Activated naive CD8-positive, alpha-beta T cell (primary cell): ENCODE measurements around the gene SNCB.
"Not testable (repeated sequence)": the region's sequence is repeated elsewhere in the genome, so short reads cannot be mapped to it uniquely, and the experiment has no call there.

ENCODE experiments used
- H3K27ac Mint-ChIP-seq: one replicate; pipeline ENCODE4 v1.8.0; 2021; ENCODE audit warnings: mixed read lengths
- H3K27me3 Mint-ChIP-seq: one replicate; pipeline ENCODE4 v1.8.0; 2021; ENCODE audit warnings: mixed read lengths
- H3K36me3 Mint-ChIP-seq: one replicate; pipeline ENCODE4 v1.8.0; 2021; ENCODE audit warnings: mixed read lengths
- H3K4me1 Mint-ChIP-seq: one replicate; pipeline ENCODE4 v1.8.0; 2021; ENCODE audit warnings: low read depth, mixed read lengths
- H3K4me3 Mint-ChIP-seq: one replicate; pipeline ENCODE4 v1.8.0; 2021; ENCODE audit warnings: mild to moderate bottlenecking, mixed read lengths
- H3K9me3 Mint-ChIP-seq: one replicate; pipeline ENCODE4 v1.8.0; 2021; ENCODE audit warnings: low read depth, mixed read lengths

Gene SNCB

DNA sequence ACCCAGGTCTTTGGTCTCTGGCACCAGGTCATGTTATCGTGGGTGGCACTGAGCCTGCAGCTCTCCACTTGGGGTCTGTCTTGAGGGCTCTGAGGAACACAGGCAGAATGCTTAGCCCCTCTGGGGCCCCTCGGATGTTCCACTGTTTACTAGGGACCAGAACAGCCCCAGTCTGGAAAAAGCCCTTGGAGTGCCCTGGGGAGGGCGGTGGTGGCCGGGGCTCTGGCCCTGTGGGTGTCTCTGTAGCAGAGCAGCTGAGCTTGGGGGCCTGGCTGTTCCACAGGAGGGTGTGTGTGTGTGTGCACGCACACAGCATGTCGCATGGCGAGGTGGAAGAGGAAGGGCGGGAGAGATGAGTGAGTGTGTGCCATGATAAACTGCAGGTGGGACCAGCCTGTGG lies 35.8 kb downstream of the SNCB start:
- H3K27me3 Mint-ChIP-seq = peaks cover 2% of the 10 kb centered on the region
- H3K36me3 Mint-ChIP-seq = no peaks in the 10 kb centered on the region
- no peak overlapping the region for H3K27ac Mint-ChIP-seq
- no peak overlapping the region for H3K4me3 Mint-ChIP-seq
- no peaks in the 10 kb centered on the region for H3K9me3 Mint-ChIP-seq
- H3K4me1 Mint-ChIP-seq = peaks cover 4% of the 10 kb centered on the region

DNA sequence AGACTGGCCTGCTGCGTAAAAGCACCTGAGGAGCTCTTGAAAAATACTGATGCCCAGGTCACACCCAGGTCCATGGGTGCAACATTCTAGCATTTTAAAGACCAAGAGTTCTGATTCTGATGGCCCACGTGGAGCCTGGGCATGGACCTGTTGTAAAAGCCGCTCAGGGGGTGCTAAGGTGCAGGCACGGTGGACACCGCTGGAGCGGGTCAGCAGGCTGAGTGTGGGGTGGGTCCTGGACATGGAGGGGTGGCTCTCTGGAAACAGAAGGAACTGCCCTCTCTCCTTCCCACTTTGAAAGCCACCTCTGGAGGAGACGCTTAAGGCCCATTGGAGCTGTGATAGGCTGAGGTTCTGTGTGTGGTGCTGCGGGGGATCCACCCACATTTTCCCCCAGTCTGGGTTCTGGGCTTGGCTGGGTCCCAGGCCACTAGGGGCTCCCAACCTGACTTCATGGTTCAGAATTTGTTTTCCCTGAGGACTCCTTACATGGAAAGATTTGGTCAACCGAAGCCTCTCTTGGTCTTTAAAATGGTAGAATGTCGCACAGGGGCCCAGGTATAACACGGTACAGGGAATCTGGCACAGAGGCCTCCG lies 37.0 kb downstream of the SNCB start:
- no peak overlapping the region for H3K4me3 Mint-ChIP-seq
- H3K36me3 Mint-ChIP-seq = no peaks in the 10 kb centered on the region
- H3K27ac Mint-ChIP-seq = no peak overlapping the region
- peaks cover 4% of the 10 kb centered on the region for H3K4me1 Mint-ChIP-seq
- H3K27me3 Mint-ChIP-seq = no peaks in the 10 kb centered on the region
- no peaks in the 10 kb centered on the region for H3K9me3 Mint-ChIP-seq

DNA sequence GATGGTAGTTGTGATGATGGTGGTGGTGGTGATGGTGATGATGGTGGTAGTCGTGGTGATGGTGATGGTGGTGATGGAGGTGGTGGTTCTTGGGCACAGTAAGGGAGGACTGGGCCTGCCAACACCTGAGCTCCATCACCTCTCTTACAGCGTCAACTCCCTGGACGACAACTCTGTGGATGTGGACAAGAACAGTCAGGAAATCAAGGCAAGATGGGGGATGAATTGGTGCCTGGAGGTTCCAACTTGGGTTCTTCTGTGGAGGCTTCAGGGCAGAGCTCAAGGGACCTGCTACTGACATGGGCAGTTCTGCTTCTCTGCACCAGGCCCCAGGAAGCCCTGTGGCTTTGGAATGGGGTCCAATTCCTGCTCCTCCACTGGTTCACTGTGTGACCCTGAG lies 37.8 kb downstream of the SNCB start:
- no peak overlapping the region for H3K4me3 Mint-ChIP-seq
- no peaks in the 10 kb centered on the region for H3K9me3 Mint-ChIP-seq
- no peak overlapping the region for H3K27ac Mint-ChIP-seq
- H3K27me3 Mint-ChIP-seq = no peaks in the 10 kb centered on the region
- peaks cover 4% of the 10 kb centered on the region for H3K4me1 Mint-ChIP-seq
- no peaks in the 10 kb centered on the region for H3K36me3 Mint-ChIP-seq

DNA sequence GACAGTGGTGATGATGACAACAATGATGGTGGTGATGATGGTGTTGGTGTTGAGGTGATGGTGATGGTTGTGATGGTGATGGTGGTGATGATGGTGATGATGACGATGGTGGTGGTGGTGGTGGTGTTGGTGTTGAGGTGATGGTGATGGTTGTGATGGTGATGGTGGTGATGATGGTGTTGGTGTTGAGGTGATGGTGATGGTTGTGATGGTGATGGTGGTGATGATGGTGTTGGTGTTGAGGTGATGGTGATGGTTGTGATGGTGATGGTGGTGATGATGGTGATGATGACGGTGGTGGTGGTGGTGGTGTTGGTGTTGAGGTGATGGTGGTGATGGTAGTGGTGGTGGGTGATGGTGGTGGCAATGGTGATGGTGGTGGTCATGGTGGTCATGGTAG lies 38.7 kb downstream of the SNCB start:
- H3K36me3 Mint-ChIP-seq, H3K4me3 Mint-ChIP-seq, H3K27me3 Mint-ChIP-seq, H3K27ac Mint-ChIP-seq, H3K9me3 Mint-ChIP-seq, H3K4me1 Mint-ChIP-seq: not testable (repeated sequence)

DNA sequence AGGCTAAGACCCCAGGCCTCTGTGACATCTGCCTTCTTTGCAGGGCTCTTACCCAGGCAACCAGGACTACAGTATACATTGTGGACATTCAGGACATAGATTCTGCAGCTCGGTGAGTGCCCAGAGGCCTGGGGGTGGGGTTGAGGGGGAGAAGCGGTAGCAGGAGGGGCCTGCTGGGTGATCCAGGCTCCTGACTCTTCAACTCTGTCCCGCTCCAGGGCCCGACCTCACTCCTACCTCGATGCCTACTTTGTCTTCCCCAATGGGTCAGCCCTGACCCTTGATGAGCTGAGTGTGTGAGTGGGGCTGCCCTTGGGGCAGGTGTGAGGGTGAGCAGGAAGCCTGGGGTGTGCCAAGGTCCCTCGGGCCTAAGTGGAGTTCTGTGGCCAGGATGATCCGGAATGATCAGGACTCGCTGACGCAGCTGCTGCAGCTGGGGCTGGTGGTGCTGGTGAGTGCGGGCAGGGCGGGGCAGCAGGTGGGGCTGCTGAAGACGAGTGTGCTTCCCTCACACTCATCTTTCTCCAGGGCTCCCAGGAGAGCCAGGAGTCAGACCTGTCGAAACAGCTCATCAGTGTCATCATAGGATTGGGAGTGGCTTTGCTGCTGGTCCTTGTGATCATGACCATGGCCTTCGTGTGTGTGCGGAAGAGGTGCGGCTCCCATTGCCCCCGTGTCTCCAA lies 40.2 kb downstream of the SNCB start:
- no peaks in the 10 kb centered on the region for H3K36me3 Mint-ChIP-seq

DNA sequence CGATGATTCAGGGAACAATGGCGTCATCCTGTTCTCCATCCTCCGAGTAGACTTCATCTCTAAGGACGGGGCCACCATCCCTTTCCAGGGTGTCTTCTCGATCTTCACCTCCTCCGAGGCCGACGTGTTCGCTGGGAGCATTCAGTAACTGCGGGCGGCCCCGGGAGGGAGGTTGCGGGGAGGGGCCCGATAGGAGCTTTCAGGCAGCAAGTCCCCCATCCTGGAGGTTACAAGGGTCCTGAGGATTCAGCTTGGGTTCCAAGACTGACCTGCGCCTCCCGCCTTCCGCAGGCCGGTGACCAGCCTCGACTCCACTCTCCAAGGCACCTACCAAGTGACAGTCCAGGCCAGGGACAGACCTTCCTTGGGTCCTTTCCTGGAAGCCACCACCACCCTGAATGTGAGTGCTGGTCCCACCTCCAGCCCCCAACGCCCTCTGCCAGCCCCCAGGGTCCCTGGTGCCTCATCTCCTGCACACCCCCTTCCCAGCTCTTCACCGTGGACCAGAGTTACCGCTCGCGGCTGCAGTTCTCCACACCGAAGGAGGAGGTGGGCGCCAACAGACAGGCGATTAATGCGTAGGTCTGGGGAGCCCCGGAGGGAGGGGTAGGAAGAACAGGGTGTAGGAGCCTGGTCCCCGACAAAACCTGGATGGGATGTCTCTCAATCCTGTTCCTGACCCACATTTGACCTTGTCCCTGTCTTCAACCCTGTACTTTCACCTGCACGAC lies 41.1 kb downstream of the SNCB start:
- no peaks in the 10 kb centered on the region for H3K9me3 Mint-ChIP-seq
- H3K4me3 Mint-ChIP-seq = no peak overlapping the region
- H3K27me3 Mint-ChIP-seq = no peaks in the 10 kb centered on the region
- no peak overlapping the region for H3K27ac Mint-ChIP-seq
- H3K36me3 Mint-ChIP-seq = no peaks in the 10 kb centered on the region
- H3K4me1 Mint-ChIP-seq = no peaks in the 10 kb centered on the region

More for the DNA sequence above, 40.2 kb downstream of the SNCB start:
- Mint-ChIP-seq H3K9me3 (no peaks in the 10 kb centered on the region), H3K4me1 (no peaks in the 10 kb centered on the region), H3K4me3 (no peak overlapping the region), H3K27me3 (no peaks in the 10 kb centered on the region), H3K27ac (no peak overlapping the region)

DNA sequence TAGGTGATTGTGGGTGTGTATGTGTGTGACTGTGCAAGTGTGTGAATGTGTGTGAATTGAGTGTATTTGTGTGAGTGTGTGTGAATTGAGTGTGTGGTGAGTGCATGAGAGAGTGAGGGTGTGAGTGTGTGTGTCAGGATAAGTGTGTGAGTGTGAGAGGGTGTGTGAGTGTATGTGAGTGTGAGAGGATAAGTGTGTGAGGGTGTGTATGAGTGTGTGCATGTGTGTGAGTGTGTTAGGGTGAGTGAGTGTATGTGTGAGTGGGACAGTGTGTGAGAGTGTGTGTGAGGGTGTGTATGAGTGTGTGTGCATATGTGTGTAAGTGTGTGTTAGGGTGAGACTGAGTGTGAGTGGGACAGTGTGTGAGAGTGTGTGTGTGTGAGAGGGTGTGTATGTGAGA lies 42.0 kb downstream of the SNCB start:
- H3K4me1 Mint-ChIP-seq = no peaks in the 10 kb centered on the region
- no peaks in the 10 kb centered on the region for H3K27me3 Mint-ChIP-seq
- H3K4me3 Mint-ChIP-seq = no peak overlapping the region
- no peaks in the 10 kb centered on the region for H3K36me3 Mint-ChIP-seq
- H3K9me3 Mint-ChIP-seq = no peaks in the 10 kb centered on the region
- H3K27ac Mint-ChIP-seq = no peak overlapping the region

DNA sequence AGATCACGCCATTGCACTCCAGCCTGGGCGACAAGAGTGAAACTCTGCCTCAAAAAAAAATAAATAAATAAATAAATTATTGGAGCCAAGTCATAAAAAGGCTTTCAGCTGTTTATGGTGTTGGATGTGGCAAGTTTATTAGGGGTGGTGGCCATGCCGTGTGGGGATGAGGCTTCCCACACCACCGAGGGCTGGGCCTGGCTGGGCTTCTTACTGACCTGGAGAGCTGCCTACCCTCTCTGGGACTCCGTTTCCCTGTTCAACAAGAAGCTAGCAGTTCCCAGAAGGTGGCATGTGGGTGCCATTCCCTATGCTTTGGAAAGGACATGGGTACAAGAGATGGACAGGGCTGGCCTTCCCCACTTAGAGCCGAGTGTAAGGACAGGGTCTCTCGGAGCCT lies 42.9 kb downstream of the SNCB start:
- no peak overlapping the region for H3K4me3 Mint-ChIP-seq
- no peaks in the 10 kb centered on the region for H3K9me3 Mint-ChIP-seq
- no peaks in the 10 kb centered on the region for H3K36me3 Mint-ChIP-seq
- H3K27ac Mint-ChIP-seq = no peak overlapping the region
- H3K4me1 Mint-ChIP-seq = no peaks in the 10 kb centered on the region
- no peaks in the 10 kb centered on the region for H3K27me3 Mint-ChIP-seq

DNA sequence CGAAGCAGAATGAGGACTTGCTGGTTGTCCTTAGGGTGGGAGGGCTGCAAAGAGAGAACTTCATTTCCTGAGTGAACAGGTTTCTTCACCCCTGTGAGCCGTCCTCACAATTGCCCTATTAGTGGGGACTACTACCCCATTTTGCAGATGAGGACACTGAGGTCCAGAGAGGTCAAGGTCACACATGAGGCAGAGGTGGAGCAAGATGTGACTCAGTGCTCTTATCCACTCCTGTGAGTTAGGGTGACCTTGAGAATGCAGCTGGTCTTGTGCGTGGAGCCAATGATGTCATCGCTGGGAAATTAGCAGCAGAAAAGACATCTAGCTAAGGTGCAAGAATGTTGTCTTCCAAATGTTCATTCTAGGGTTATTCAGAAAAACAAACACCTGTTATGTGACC lies 47.3 kb downstream of the SNCB start:
- Mint-ChIP-seq H3K9me3 (no peaks in the 10 kb centered on the region), H3K4me3 (no peak overlapping the region), H3K36me3 (no peaks in the 10 kb centered on the region), H3K27me3 (no peaks in the 10 kb centered on the region), H3K4me1 (no peaks in the 10 kb centered on the region), H3K27ac (no peak overlapping the region)

DNA sequence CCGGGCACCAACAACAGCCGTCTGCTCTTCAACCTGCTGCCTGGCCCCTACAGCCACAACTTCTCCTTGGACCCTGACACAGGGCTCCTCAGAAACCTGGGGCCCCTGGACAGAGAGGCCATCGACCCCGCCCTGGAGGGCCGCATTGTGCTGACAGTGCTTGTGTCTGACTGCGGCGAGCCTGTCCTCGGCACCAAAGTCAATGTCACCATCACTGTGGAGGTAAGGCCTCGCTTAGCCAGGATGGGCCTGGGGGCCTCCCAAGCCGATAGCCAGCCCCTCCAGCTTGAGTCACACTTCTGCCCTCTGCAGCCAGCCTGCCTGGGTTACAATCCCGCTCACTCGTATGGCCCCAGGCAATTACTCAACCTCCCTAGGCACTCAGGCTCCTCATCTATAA lies 49.0 kb downstream of the SNCB start:
- H3K4me3 Mint-ChIP-seq = no peak overlapping the region
- no peaks in the 10 kb centered on the region for H3K27me3 Mint-ChIP-seq
- no peak overlapping the region for H3K27ac Mint-ChIP-seq
- no peaks in the 10 kb centered on the region for H3K9me3 Mint-ChIP-seq
- H3K4me1 Mint-ChIP-seq = no peaks in the 10 kb centered on the region
- no peaks in the 10 kb centered on the region for H3K36me3 Mint-ChIP-seq

DNA sequence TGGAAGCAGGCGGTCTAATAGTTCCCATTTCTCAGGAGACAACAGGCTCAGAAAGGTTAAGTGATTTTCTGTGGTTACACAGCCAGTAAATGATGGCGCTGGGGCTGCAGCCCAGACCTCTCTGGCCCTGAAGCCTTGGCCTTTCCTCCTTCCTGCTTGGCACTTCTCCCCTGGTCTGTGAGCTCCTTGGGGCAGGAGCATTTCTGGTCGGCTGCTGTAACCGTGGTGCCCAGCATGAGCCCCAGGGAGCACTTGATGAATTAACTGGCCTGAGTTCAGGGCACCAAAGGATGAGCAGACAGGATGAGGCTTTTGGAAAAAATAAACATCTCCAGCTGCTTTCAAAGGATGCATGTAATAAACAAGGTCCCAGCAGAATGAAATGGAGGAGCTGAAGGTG lies 51.0 kb downstream of the SNCB start:
- Mint-ChIP-seq H3K4me3 (no peak overlapping the region), H3K27ac (no peak overlapping the region), H3K27me3 (no peaks in the 10 kb centered on the region), H3K36me3 (no peaks in the 10 kb centered on the region), H3K4me1 (no peaks in the 10 kb centered on the region), H3K9me3 (no peaks in the 10 kb centered on the region)

DNA sequence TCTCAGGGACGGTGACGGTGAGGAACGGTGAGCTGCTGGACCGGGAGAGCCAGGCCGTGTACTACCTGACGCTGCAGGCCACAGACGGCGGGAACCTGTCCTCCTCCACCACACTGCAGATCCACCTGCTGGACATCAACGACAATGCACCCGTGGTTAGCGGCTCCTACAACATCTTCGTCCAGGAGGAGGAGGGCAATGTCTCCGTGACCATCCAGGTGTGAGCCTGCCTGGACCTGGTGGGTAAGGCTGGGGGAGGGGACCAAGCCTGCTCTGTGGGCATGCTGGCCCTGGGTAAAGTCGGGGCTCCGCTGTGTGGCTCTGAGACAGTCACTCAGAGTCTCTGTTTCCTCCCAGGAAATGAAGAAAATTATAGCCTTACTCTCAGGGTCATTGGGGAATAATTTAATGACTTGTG lies 51.9 kb downstream of the SNCB start:
- H3K27me3 Mint-ChIP-seq = no peaks in the 10 kb centered on the region
- peaks cover 3% of the 10 kb centered on the region for H3K4me1 Mint-ChIP-seq
- H3K27ac Mint-ChIP-seq = no peak overlapping the region
- H3K9me3 Mint-ChIP-seq = no peaks in the 10 kb centered on the region
- H3K4me3 Mint-ChIP-seq = no peak overlapping the region
- no peaks in the 10 kb centered on the region for H3K36me3 Mint-ChIP-seq

DNA sequence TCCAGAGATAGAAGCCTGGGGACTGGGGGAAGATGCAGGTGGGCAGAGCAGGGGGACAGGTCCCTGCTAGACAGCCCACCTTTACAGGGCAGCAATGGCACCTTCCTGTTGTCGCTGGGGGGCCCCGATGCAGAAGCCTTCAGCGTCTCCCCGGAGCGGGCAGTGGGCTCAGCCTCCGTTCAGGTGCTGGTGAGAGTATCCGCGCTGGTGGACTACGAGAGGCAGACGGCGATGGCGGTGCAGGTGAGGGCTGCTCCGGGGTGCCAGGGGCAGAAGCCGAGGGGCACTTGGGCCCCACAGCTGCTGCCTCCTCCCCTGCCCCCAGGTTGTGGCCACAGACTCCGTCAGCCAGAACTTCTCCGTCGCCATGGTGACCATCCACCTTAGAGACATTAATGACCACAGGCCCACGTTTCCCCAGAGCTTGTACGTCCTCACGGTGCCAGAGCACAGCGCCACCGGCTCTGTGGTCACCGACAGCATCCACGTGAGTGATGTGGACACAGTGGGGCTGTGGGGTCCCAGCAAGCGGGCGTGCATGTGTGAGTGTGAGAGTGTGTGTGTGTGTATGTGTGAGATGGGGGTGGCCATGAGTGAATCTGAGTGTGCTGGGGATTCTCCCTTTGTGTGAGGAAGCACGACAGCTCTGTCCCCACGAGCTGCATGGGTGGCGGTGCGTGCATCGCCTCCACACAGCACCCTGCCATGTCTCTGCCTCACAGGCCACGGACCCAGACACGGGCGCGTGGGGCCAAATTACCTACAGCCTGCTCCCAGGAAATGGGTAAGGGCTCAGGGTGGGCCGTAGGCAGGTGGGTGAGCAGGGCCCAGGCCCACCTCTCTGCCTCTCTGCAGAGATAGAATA lies 52.8 kb downstream of the SNCB start:
- Mint-ChIP-seq H3K36me3 (no peaks in the 10 kb centered on the region), H3K9me3 (no peaks in the 10 kb centered on the region), H3K4me3 (no peak overlapping the region), H3K27ac (no peak overlapping the region), H3K27me3 (no peaks in the 10 kb centered on the region), H3K4me1 (peaks cover 5% of the 10 kb centered on the region)

DNA sequence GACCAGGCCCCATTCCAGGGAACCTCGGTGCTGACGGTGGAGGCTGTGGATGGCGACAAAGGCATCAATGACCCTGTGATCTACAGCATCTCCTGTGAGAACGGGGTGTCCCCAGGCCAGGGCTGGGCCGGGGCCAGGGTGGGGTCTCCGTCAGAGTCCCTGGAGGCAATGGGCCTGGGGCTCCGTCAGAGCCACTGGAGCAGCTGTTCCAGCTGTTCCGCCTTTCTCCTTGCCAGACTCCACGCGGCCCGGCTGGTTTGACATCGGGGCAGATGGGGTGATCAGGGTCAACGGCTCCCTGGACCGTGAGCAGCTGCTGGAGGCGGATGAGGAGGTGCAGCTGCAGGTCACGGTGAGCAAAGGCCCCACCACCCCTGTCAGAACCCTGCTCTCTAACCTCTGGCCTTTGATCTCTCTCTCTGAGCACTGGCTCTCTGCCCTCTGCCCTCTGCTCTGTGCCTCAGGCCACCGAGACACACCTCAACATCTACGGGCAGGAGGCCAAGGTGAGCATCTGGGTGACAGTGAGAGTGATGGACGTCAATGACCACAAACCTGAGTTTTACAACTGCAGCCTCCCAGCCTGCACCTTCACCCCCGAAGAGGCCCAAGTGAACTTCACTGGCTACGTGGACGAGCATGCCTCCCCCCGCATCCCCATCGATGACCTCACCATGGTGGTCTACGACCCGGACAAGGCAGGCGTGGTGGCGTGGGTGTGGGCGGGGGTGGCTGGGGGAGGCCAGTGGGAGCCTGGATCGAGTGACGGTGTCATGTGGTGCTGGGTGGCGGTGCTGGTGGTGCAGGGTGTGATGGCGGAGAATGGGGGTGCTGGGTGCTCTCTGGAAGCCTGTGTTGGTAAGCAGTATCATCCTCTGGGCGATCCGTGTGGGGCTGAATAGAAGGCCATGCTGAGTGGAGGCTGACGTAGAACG lies 54.6 kb downstream of the SNCB start:
- no peaks in the 10 kb centered on the region for H3K36me3 Mint-ChIP-seq
- no peak overlapping the region for H3K27ac Mint-ChIP-seq
- no peaks in the 10 kb centered on the region for H3K27me3 Mint-ChIP-seq
- no peaks in the 10 kb centered on the region for H3K9me3 Mint-ChIP-seq
- no peak overlapping the region for H3K4me3 Mint-ChIP-seq
- peaks cover 5% of the 10 kb centered on the region for H3K4me1 Mint-ChIP-seq
